ENCODE measurements around the gene MAT1A.

Gene MAT1A

DNA sequence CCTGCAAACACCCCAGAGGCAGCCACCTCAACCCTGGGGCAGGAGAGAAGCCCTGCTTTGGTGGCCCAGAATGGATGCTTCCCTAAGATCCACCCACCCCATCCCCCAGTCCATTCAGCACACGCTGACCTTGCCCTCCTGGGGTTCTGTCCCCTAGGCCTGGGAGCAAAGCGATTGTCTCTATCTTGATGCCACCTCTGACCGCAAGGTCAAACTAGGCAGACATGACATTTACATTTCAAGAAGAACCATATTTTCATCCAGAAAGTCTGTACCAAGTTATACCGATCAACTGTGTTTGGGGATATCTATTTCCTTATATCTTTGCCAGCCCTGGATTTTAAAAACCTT lies 23.0 kb downstream of the MAT1A start:
- TF ChIP-seq, protein P1, sequence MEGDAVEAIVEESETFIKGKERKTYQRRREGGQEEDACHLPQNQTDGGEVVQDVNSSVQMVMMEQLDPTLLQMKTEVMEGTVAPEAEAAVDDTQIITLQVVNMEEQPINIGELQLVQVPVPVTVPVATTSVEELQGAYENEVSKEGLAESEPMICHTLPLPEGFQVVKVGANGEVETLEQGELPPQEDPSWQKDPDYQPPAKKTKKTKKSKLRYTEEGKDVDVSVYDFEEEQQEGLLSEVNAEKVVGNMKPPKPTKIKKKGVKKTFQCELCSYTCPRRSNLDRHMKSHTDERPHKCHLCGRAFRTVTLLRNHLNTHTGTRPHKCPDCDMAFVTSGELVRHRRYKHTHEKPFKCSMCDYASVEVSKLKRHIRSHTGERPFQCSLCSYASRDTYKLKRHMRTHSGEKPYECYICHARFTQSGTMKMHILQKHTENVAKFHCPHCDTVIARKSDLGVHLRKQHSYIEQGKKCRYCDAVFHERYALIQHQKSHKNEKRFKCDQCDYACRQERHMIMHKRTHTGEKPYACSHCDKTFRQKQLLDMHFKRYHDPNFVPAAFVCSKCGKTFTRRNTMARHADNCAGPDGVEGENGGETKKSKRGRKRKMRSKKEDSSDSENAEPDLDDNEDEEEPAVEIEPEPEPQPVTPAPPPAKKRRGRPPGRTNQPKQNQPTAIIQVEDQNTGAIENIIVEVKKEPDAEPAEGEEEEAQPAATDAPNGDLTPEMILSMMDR (IDR thresholded peaks at IDR 0.05; ENCODE audit: borderline replicate concordance, insufficient read depth, low read depth, low read length), result no peak
- H3K4me3 ChIP-seq (ENCODE audit: low read depth, low read length), result no peak overlapping the region

DNA sequence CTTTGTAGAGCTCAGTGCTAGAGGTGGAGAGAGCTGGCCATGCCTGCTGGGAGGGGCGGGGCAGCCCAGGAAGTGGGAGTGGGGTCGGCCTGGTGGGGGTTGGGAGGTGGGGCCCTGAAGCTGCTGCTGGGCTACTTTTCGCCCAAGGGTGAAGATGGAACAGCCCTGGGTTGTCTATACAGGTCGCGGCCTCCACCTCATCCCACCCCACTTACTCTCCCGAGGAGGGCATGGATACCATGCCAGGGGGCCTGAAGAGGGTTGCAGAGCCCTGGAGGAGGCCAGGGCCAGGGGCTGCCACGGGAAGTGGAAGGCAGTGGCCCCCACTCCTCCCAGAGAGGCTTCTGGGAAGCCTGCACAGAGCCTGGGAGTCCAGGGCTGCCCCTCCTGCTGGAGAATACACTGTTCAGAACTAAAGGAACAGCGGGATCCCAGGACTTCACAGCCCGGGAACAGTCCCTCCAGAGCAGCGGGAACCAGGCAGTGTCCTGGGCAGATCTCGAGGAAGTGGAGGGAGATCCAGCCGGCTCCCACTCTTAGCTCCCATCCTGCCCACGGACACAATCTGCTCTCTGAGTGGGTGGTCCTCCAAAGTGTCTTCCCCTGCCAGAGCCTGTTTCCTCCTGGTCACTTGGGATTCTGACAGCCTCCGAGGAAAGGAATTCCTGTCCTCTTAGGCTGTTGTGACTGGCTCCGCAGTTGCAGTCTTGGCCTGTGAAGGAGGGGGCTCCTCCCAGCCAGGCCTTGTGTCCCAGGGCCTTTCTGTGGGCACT lies 23.5 kb downstream of the MAT1A start:
- TF ChIP-seq, protein P1 (IDR thresholded peaks at IDR 0.05; ENCODE audit: borderline replicate concordance, insufficient read depth, low read depth, low read length), result no peak
- H3K4me3 ChIP-seq (ENCODE audit: low read depth, low read length), result no peak overlapping the region

DNA sequence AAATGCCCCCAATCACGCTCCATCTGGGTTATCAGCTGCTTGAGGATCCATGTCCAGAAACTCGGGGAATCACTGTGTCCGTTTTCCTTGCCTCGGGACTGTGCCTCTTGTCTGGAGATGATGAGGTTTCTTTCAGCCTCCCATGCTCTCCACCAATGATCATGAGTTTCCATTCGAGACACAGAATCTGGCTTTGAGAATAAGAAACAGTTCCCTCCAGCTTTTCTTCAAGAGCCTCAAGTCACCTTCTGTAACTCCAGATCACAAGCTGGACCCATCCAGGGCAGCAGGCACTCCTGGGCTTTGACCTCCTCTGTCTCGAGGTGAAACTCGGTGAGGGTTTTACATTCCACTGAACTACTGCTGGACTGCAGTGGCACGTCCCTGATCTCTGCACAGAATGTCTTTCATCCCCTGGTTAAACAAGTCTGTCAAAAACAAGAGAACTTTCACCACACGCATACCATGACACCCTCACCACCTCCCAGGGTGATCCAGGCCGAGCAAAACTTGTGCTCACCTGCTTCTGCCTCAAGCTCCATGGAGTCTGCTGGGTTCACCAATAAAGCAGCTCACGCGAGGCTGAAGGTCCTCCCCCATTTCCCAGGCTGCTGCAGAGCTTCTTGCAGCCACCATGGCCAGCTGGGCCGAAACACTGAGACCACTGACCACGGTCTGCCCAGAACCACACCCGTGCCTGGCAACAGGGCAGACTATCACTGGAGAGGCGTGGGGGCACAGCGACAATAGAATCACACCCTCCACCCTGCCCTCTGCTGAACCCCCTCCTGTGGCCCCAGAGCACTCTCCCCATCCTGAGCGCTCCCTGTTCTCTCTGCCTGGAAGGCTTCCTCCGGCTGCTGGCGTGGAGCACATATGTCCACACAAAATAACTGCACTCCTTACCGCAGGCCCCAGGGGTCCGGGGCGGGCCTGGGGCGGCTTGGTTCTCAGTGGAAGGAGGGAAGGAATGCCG lies 25.1 kb downstream of the MAT1A start:
- H3K4me3 ChIP-seq (ENCODE audit: low read depth, low read length), result no peak overlapping the region
- TF ChIP-seq, protein P1 (IDR thresholded peaks at IDR 0.05; ENCODE audit: borderline replicate concordance, insufficient read depth, low read depth, low read length), result no peak

DNA sequence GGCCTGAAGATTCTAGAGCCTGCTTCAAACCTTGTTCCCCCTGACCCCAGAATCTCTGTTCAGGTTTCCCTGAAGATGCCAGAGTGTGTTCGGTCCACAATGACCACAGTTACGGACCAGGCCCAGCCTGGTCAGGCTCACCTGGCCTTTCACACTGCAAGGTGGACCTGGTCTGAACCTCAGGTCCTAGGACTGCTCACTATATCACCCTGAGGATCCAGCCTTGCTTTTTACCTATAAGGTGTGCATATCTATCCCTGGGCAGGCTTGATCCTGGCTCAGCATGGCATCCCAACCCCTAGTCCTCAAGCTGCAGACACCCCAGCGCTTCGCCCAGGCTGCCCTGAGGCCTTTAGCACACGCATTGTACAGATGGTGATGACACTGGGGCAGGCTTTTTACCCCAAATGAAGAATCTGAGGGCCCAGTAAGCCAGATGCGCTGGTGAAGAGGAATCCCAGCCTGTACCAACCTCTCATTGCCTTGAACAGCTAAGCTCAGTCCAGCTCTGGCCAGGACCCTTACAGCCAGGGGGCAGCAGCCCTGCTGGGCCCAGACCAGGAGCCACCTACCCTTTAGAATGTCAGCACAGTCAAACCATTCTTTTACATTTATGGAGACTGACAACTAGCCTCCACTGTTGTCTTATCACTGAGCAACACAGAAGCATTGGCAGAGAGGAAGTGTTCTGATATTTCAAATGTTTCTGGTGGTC lies 28.0 kb downstream of the MAT1A start:
- H3K4me3 ChIP-seq (ENCODE audit: low read depth, low read length), result no peak overlapping the region
- TF ChIP-seq, protein P1 (IDR thresholded peaks at IDR 0.05; ENCODE audit: borderline replicate concordance, insufficient read depth, low read depth, low read length), result no peak

DNA sequence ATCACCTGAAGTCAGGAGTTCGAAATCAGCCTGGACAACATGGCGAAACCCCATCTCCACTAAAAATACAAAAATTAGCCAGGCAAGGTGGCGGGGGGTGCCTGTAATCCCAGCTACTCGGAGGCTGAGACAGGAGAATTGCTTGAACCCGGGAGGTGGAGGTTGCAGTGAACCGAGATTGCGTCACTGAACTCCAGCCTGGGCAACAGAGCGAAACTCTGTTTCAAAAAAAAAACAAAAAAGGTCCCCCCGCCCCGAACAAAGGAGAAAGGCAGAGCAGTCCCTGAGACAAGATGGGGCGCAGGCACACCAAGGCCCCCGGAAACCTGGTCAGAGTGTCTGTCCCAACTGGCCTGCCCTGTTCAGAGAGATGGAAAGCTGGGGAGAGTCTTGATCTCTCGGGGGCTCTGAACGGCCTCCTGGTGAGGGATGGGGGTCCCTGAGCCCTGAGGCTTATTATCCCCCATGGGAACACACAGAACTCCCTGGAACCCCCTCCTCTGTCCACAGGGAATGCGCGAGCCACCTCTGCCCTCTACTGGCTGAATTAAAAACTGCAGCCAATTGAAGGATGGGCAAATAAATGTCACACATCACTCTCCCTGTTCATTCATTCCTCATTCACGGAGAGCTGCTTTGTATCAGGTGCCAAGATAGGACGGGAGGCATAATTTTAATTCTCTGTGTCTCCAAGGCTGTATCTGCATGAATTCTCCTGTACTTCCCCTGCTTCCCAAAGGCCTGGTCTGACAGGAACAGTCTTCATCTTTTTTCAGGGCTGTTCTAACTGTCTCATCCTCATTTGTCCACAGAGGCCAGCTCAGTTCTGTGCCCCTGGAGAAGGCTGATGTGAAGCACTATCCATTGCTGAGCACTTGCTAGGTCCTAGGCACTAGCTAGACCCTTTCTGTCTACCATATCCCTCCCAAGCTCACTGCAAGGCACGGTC lies 28.9 kb downstream of the MAT1A start:
- TF ChIP-seq, protein P1 (IDR thresholded peaks at IDR 0.05; ENCODE audit: borderline replicate concordance, insufficient read depth, low read depth, low read length), result peak; percentile 82
- no peak overlapping the region for H3K4me3 ChIP-seq (ENCODE audit: low read depth, low read length)

DNA sequence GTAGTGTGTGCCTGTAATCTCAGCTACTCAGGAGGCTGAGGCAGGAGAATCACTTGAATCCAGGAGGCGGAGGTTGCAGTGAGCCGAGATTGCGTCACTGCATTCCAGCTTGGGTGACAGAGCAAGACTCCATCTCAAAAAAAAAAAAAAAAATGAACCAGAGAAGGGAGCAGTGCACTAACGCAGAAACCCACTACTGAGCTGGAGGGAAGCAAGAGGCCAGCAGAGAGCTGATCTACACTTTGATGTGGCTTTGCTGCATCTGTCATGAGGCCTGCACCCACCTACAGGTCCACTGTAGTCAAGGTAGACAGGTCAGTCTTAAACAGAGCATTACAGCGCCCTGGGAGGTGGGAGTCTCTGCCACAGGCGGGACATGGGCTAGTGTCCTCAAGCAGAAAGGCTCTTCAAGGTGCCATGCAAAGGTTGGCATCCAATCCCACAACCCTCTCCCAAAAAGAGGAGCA lies 30.0 kb downstream of the MAT1A start:
- TF ChIP-seq, protein P1 (IDR thresholded peaks at IDR 0.05; ENCODE audit: borderline replicate concordance, insufficient read depth, low read depth, low read length), result no peak

More for the DNA sequence above, 30.0 kb downstream of the MAT1A start:
- no peak overlapping the region for H3K4me3 ChIP-seq (ENCODE audit: low read depth, low read length)
